Spinal cord (tissue), 10 donors: ENCODE results near the gene PLK5. TPM values are rescaled to one million over a fixed set of nuclear protein-coding genes. Genes with fewer than 3 reads are reported as not detected.

Experiments
- DNase-seq, 6 donors: peaks; one replicate each; pipeline versions ENCODE4 v3.0.0 to v3.0.0-alpha.2; 2013 to 2015; ENCODE audit warnings: low spot score in 6 of 6, low read depth in 4 of 6
- H3K27ac ChIP-seq: one replicate; pipeline ENCODE4 v1.5.1; 2013; ENCODE audit warnings: low read depth, low read length, control low read depth
- H3K27me3 ChIP-seq: one replicate; pipeline ENCODE4 v1.6.1; 2013; ENCODE audit warnings: low read length; ENCODE audit not compliant: control insufficient read depth, insufficient read depth
- H3K36me3 ChIP-seq: one replicate; pipeline ENCODE4 v1.6.1; 2013; ENCODE audit warnings: low read length; ENCODE audit not compliant: control insufficient read depth, insufficient read depth
- H3K4me1 ChIP-seq: one replicate; pipeline ENCODE4 v1.6.1; 2013; ENCODE audit warnings: low read length; ENCODE audit not compliant: control insufficient read depth, insufficient read depth
- H3K4me3 ChIP-seq: one replicate; pipeline ENCODE4 v1.5.1; 2013; ENCODE audit warnings: low read depth, low read length, control low read depth
- H3K9me3 ChIP-seq: one replicate; pipeline ENCODE4 v1.6.1; 2013; ENCODE audit warnings: low read length; ENCODE audit not compliant: control insufficient read depth, insufficient read depth
- WGBS: methylation state at CpG from one replicate; pipeline ENCODE4 v1.1.5; 2013; ENCODE audit warnings: missing lambda C conversion rate; ENCODE audit not compliant: insufficient coverage; 5-methylcytosine and 5-hydroxymethylcytosine counted together
- polyA plus RNA-seq, 2 donors: library from polyadenylated mRNA; unstranded; fragments of 120-200 nt; gene quantifications; one replicate each; pipeline ENCODE4 v1.2.1, GENCODE V29; 2013; ENCODE audit not compliant: insufficient read length in 2 of 2
- total RNA-seq, 2 donors: library from RNA; depleted of rRNA in 1 of 2; stranded (reverse); fragments of 120-200 nt in 1 of 2; fragments of >200 nt in 1 of 2; gene quantifications; one replicate each; pipeline versions ENCODE4 v1.2.3 to v1.2.4, GENCODE V29; 2013 to 2014
- donor health status: healthy.

PLK5 gene
- total and polyA plus RNA-seq, 4 donors, result 0.59 to 5.9 (median 2.4) TPM

- peaks cover 23% of the 10 kb centered on the region for H3K27me3 ChIP-seq
- 42% methylated on average over 3 of the region's 9 CpGs for WGBS
These were observed 22.7 kb upstream of the PLK5 start for GRCh38 chr19:1501200-1501595.

GRCh38 chr19:1502433-1503088, 21.3 kb upstream of the PLK5 start:
- no peak for DNase-seq
- no peak overlapping the region for H3K27ac ChIP-seq
- WGBS, result 41% methylated on average over 8 of the region's 14 CpGs
- no peaks in the 10 kb centered on the region for H3K36me3 ChIP-seq
- H3K4me3 ChIP-seq, result no peak overlapping the region
- peaks cover 24% of the 10 kb centered on the region for H3K4me1 ChIP-seq
- peaks cover 23% of the 10 kb centered on the region for H3K27me3 ChIP-seq
- no peaks in the 10 kb centered on the region for H3K9me3 ChIP-seq

More at GRCh38 chr19:1501200-1501595, 22.7 kb upstream of the PLK5 start:
- Histone ChIP-seq H3K4me1 (peaks cover 18% of the 10 kb centered on the region), H3K27ac (no peak overlapping the region), H3K4me3 (no peak overlapping the region), H3K9me3 (no peaks in the 10 kb centered on the region), H3K36me3 (no peaks in the 10 kb centered on the region)
- no peak for DNase-seq

DNA sequence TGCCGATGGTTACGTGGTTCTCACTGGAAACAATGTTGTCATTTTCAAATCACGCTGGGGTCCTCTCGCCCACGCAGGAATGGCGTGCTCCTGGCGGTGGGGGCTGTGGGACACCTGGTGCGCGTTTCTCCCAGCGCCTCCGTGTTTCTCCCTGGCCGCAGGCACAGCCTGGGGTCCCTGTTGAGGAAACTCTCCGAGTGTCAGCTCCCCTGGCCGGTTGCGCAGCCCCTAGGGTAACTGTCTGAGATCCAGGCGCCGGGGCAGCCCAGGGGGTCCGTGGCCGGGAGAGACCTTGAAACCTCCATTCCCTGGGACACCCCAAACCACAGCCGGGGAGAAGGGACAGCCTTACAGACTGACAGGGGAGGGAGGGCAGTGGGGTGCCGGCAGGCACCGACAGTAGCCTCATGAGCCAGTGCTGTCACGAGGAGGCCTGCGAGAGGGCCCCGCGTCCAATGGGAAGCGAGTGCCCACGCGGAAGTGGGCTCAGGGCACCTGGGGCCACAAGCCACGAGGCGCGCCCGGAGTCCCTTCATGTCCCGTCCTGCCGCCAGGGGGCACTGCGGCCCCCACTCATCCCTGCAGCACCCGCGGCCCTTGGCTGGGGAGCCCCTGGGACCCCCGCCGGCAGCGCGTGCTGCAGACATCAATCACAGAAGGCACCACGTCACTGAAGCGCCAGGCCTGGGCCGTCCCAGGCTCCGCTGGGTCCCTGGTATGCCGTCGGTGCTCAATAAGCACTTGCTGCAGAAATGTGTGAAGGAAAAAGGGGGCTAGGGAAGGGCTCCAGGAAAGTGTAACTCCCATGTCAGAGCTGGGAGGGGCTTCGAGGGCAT, 20.6 kb upstream of the PLK5 start:
- H3K27ac ChIP-seq, result no peak overlapping the region

DNA sequence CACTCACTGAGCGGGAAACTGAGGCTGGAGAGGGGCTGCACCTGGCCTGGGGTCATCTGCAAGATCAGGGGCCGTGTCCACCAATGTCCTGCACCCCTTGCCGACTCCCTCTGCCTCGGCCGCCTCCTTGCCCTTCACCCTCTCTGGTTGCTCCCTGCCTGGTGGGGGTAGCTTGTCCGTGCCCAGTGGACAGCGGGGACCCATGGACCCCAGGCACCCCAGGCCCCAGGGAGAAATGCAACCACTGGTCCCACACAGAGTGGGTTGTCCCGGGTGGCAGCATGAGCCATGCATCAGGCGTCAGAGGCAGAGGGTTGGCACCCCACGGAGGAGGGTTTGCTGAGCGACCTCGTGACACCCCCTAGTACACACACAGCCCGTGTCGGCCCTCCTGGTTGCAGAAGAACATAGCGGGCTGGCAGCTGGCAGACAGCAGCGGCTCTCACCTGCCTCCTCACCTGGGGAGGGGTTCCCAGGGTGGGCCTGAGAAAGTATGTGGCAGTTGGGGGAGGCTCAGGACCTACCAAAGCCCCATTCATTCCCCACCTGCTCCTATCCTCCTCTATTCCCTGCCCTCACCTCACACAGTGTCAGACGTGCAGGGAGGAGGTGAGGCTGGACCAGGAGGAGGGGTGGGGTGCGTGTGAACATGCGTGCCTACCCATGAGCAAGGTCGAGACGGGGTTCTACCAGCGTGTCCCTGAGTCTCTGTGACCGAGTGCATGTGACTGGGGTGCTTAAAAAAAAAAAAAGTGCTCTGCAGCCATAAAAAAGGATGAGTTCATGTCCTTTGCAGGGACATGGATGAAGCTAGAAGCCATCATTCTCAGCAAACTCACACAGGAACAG, 19.7 kb upstream of the PLK5 start:
- no peak overlapping the region for H3K4me3 ChIP-seq
- no peaks in the 10 kb centered on the region for H3K36me3 ChIP-seq
- DNase-seq, result no peak
- 45% methylated on average over 10 of the region's 23 CpGs for WGBS
- peaks cover 34% of the 10 kb centered on the region for H3K4me1 ChIP-seq
- peaks cover 23% of the 10 kb centered on the region for H3K27me3 ChIP-seq
- H3K27ac ChIP-seq, result no peak overlapping the region
- H3K9me3 ChIP-seq, result no peaks in the 10 kb centered on the region

More for the DNA sequence above, 20.6 kb upstream of the PLK5 start:
- Histone ChIP-seq H3K4me3 (no peak overlapping the region), H3K9me3 (no peaks in the 10 kb centered on the region), H3K36me3 (no peaks in the 10 kb centered on the region), H3K27me3 (peaks cover 23% of the 10 kb centered on the region), H3K4me1 (peaks cover 31% of the 10 kb centered on the region)
- WGBS, result 8% methylated on average over 47 of the region's 49 CpGs
- DNase-seq, result peak in 2 of 6 donors; percentile 50 to 59

- 87% methylated on average over 8 of the region's 8 CpGs for whole genome bisulfite sequencing
- H3K36me3 ChIP-seq, result no peaks in the 10 kb centered on the region
- no peak overlapping the region for H3K4me3 ChIP-seq
- H3K9me3 ChIP-seq, result no peaks in the 10 kb centered on the region
- DNase-seq, result no peak
- H3K27me3 ChIP-seq, result peaks cover 24% of the 10 kb centered on the region
- H3K4me1 ChIP-seq, result peaks cover 37% of the 10 kb centered on the region
- no peak overlapping the region for H3K27ac ChIP-seq
These were observed 18.9 kb upstream of the PLK5 start for GRCh38 chr19:1505012-1505411.

- Histone ChIP-seq H3K4me3 (no peak overlapping the region), H3K9me3 (no peaks in the 10 kb centered on the region), H3K4me1 (peaks cover 40% of the 10 kb centered on the region), H3K36me3 (no peaks in the 10 kb centered on the region), H3K27ac (no peak overlapping the region), H3K27me3 (peaks cover 34% of the 10 kb centered on the region)
- no peak for DNase-seq
- 84% methylated on average over 44 of the region's 45 CpGs for WGBS
These were observed 17.6 kb upstream of the PLK5 start for GRCh38 chr19:1505991-1506881.

- no peak for DNase-seq
- Histone ChIP-seq H3K36me3 (peaks cover 2% of the 10 kb centered on the region), H3K9me3 (no peaks in the 10 kb centered on the region), H3K27ac (peak overlapping the region; percentile 96), H3K4me1 (peaks cover 40% of the 10 kb centered on the region), H3K27me3 (peaks cover 44% of the 10 kb centered on the region), H3K4me3 (no peak overlapping the region)
- WGBS, result 66% methylated on average over 19 of the region's 23 CpGs
These were observed 16.7 kb upstream of the PLK5 start for GRCh38 chr19:1507192-1507660.

DNA sequence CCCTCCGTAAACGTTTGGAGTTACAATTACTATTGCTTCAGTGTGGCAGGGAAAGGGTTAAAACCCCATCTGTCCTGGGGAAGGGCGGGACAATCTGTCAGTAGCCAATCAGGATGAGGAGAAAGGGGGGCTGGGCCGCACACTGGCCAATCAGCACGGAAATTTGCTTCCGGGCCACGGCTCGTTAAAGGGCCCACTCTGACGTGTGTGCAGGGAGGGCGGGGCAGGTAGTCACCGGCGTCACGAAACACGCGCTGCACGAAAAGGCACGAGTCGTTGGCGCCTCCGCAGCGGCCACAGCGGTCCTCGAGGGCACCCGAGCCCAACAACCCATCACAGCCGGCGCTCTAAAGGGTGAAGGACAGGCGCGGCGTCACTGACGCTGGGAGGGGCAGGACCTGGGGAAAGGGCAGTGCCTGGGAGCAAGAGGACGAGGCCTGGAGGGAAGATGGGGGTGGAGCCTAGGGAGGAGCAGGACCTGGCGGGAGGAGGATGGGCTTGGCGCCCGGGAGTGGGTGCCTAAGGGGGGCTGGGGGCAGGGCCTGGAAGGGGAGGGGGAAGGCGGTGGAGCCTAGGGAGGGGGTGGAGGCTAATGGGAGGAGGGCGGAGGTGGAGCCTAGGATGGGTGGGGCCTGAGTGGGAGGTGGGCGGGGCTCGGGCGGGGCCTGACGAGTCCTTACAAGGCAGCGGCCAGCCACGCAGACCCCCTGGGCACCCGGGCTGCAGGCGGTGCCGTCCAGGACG, 15.9 kb upstream of the PLK5 start:
- peaks cover 44% of the 10 kb centered on the region for H3K27me3 ChIP-seq

More for the DNA sequence above, 15.9 kb upstream of the PLK5 start:
- DNase-seq, result peak; percentile 92 to 99 (median 94)
- H3K9me3 ChIP-seq, result no peaks in the 10 kb centered on the region
- peaks cover 2% of the 10 kb centered on the region for H3K36me3 ChIP-seq
- peak overlapping the region; percentile 96 for H3K27ac ChIP-seq
- peak overlapping the region; percentile 65 for H3K4me3 ChIP-seq
- peaks cover 40% of the 10 kb centered on the region for H3K4me1 ChIP-seq
- WGBS, result 0% methylated on average over 39 of the region's 46 CpGs
